GM18867 (cell line): Measurements from ENCODE around the gene SPANXA2.
"Not testable (repeated sequence)": the region's sequence is repeated elsewhere in the genome, so short reads cannot be mapped to it uniquely, and the experiment has no call there.

Experiments used
- ATAC-seq: cut with Tn5 transposase; IDR thresholded peaks from one replicate; pipeline ENCODE4 v1.9.1; 2021; ENCODE audit warnings: mild to moderate bottlenecking, moderate library complexity; ENCODE audit not compliant: unreplicated experiment

The SPANXA2 gene, protein sequence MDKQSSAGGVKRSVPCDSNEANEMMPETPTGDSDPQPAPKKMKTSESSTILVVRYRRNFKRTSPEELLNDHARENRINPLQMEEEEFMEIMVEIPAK

DNA sequence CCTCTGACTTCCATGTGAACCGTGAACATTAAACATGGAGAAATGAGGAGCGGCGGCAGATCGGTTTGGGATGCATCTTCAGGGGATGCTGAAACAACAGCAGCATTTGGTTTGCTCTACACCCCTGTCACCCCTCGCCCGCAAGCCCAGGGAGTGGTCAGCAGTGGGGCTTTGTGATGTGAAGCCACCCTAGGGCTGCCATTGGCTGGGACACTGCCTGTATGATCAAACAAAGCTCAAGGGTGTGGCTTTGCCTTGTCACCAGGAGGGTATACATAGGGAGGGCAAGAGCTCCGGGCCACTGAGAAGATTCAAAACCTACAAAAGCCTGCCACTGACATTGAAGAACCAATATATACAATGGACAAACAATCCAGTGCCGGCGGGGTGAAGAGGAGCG is at the start of gene SPANXA2:
Gene SPANXA2, plus strand, starts transcription at position 301 of the 400 bp plus-strand sequence. Its CDS starts 60 bp downstream, at position 361.
- not testable (repeated sequence) for ATAC-seq

DNA sequence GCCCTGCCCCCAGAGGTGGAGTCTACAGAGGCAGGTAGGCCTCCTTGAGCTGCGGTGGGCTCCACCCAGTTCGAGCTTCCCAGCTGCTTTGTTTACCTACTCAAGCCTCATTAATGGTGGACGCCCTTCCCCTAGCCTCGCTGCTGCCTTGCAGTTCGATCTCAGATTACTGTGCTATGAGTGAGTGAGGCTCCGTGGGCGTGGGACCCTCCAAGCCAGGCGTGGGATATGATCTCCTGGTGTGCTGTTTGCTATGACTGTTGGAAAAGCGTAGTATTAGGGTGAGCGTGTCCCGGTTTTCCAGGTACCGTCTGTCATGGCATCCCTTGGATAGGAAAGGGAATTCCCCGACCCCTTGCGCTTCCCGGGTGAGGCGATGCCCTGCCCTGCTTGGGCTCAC is 47.0 kb upstream of the SPANXA2 start:
- not testable (repeated sequence) for ATAC-seq

DNA sequence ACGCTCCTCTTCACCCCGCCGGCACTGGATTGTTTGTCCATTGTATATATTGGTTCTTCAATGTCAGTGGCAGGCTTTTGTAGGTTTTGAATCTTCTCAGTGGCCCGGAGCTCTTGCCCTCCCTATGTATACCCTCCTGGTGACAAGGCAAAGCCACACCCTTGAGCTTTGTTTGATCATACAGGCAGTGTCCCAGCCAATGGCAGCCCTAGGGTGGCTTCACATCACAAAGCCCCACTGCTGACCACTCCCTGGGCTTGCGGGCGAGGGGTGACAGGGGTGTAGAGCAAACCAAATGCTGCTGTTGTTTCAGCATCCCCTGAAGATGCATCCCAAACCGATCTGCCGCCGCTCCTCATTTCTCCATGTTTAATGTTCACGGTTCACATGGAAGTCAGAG is 4.9 kb upstream of the SPANXA2 start, which contains the start of gene SPANXA1:
Gene SPANXA1, minus strand, starts transcription at position 101 of the 400 bp plus-strand sequence. Its CDS starts 60 bp downstream, at position 41.
- ATAC-seq = not testable (repeated sequence)

DNA sequence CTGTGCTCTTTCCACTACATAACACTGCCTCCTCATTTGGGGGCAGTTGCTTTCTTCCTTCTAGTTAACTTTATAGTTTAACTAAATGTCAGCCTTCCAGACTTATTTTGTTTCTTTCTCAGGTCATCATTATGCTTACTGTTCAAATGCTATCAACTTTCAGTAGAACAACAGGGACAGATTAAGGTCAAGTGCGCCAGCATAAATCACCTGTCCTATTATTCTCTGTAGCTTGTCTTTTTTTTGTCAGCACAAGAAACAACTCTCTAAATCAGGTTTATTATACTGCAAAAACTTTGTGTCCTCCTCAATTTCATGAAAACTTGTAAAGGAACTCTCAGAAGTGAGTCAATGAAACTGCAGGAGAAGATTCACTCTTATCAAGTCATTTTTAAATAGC is 19.6 kb downstream of the SPANXA2 start:
- ATAC-seq = no peak

DNA sequence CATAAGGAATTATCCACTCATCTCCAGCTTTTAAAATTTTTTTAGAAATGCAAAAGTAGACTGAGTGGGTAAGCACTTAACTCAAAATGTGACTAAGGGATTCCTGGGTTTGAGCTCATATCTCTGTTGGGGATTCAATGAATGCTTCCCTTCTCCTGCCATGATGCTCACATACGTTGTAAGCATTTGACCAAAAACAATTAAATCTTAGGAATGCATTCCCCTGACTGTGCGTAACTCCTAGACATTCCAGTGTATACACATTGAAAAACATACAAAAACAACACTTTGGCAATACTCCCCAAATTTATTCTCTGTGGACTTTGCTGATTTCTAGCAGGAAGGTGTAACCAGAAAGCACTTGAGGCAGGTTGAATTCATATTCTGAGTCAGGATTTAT is 29.8 kb downstream of the SPANXA2 start:
- no peak for ATAC-seq

DNA sequence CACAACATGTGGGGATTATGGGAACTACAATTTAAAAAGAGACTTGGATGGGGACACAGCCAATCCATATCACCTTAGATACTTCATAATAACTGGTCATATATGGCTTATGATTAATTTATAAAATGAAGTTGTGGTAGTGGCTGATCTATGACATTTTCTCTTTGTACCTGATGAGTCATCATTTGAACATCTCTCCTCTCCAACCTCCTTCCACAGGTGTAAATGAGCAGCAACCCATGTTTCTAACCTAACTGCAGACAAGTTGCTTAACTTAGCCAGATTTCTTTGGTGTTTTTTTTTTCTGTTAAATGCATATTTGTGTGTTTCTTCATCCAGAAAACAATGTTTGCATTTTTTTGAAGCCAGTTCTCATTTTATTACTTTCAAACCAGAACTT is 42.6 kb downstream of the SPANXA2 start:
- ATAC-seq = no peak

DNA sequence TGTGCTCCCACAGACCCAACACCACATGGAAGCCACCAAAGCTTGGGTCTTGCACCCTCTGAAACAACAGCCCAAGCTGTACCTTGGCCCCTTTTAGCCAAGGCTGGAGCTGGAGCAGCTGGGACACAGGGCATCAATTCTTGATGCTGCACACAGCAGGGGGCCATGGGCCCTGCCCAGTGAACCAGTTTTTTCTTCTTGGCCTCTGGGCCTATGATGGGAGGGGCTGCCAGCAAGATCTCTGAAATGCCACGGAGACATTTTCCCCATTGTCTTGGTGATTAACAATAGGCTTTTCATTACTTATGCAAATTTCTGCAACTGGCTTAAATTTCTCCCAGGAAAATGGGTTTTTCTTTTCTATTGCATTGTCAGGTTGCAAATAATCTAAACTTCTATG is 49.0 kb downstream of the SPANXA2 start:
- ATAC-seq = no peak
